ENCODE data around the gene CCDC50.

DNA sequence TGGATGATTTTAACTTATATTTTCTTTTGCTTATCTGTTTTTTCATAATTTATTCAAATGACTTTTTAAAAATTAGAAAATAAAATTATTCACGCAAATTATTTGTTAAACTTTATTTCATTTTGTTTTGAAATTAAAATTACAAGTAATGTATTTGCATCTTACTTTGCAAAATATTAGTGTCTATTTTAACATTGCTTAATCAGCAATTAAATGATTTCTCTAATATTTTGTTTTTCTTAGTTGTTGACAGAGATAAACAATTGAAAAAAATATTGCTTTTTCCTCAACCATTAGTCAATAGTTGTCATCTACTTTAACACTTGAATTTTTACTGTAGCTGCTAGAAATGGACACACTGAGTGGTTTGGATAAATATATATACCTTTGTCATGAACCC is 99.0 kb downstream of the CCDC50 start:
- TF ChIP-seq, protein P1, sequence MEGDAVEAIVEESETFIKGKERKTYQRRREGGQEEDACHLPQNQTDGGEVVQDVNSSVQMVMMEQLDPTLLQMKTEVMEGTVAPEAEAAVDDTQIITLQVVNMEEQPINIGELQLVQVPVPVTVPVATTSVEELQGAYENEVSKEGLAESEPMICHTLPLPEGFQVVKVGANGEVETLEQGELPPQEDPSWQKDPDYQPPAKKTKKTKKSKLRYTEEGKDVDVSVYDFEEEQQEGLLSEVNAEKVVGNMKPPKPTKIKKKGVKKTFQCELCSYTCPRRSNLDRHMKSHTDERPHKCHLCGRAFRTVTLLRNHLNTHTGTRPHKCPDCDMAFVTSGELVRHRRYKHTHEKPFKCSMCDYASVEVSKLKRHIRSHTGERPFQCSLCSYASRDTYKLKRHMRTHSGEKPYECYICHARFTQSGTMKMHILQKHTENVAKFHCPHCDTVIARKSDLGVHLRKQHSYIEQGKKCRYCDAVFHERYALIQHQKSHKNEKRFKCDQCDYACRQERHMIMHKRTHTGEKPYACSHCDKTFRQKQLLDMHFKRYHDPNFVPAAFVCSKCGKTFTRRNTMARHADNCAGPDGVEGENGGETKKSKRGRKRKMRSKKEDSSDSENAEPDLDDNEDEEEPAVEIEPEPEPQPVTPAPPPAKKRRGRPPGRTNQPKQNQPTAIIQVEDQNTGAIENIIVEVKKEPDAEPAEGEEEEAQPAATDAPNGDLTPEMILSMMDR (IDR thresholded peaks at IDR 0.05) = no peak
- no peak for TF ChIP-seq POLR2A (IDR thresholded peaks at IDR 0.05)

Data from adrenal gland (tissue), 5 donors.